ENCODE results near the gene ATP2B3. TPM values are rescaled to one million over a fixed set of nuclear protein-coding genes. Genes with fewer than 3 reads are reported as not detected.

ATP2B3 gene
- total RNA-seq, 2 experiments from 2014 or later = not detected

GRCh38 chrX:153526042-153526441 lies 8.6 kb downstream of the ATP2B3 start:
- Mint-ChIP-seq H3K4me1 (ENCODE audit: low read depth) (no peaks in the 10 kb centered on the region), H3K4me3 (no peak overlapping the region), H3K36me3 (ENCODE audit: low read depth) (no peaks in the 10 kb centered on the region), H3K27ac (no peak overlapping the region), H3K9me3 (no peaks in the 10 kb centered on the region), H3K27me3 (peaks cover 6% of the 10 kb centered on the region)
- TF ChIP-seq CTCF (IDR thresholded peaks at IDR 0.05) = no peak
- POLR2A ChIA-PET = no interaction called here
- DNase-seq (no peak), ATAC-seq (no peak)
- intact Hi-C loops (cut with micrococcal nuclease) = no loop called here
- CTCF ChIA-PET = no interaction called here

- intact Hi-C loops (cut with micrococcal nuclease) = no loop called here
- Mint-ChIP-seq H3K4me3 (no peak overlapping the region), H3K4me1 (ENCODE audit: low read depth) (no peaks in the 10 kb centered on the region), H3K36me3 (ENCODE audit: low read depth) (no peaks in the 10 kb centered on the region), H3K9me3 (no peaks in the 10 kb centered on the region), H3K27ac (no peak overlapping the region), H3K27me3 (peaks cover 6% of the 10 kb centered on the region)
- no peak for ATAC-seq
- CTCF ChIA-PET = no interaction called here
- DNase-seq = no peak
- POLR2A ChIA-PET = no interaction called here
- TF ChIP-seq CTCF (IDR thresholded peaks at IDR 0.05) = no peak
Observed at GRCh38 chrX:153526801-153527200, 9.4 kb downstream of the ATP2B3 start.

GRCh38 chrX:153527208-153527607 lies 9.8 kb downstream of the ATP2B3 start:
- DNase-seq (no peak), ATAC-seq (no peak)
- no peak for TF ChIP-seq CTCF (IDR thresholded peaks at IDR 0.05)
- intact Hi-C loops (cut with micrococcal nuclease) = no loop called here
- no peaks in the 10 kb centered on the region for H3K4me1 Mint-ChIP-seq (ENCODE audit: low read depth)
- peaks cover 3% of the 10 kb centered on the region for H3K27me3 Mint-ChIP-seq
- CTCF ChIA-PET = no interaction called here
- H3K36me3 Mint-ChIP-seq (ENCODE audit: low read depth) = no peaks in the 10 kb centered on the region
- H3K4me3 Mint-ChIP-seq = no peak overlapping the region
- no peak overlapping the region for H3K27ac Mint-ChIP-seq
- no peaks in the 10 kb centered on the region for H3K9me3 Mint-ChIP-seq
- POLR2A ChIA-PET = interaction anchor here (0.9 kb wide), 1 partner anchor 12 kb away, joined by 3 read pairs; no protein-coding TSS in a partner anchor

GRCh38 chrX:153530411-153531129 lies 13.1 kb downstream of the ATP2B3 start:
- TF ChIP-seq CTCF (IDR thresholded peaks at IDR 0.05) = no peak
- Mint-ChIP-seq H3K27ac (no peak overlapping the region), H3K36me3 (ENCODE audit: low read depth) (no peaks in the 10 kb centered on the region), H3K9me3 (no peaks in the 10 kb centered on the region), H3K4me1 (ENCODE audit: low read depth) (no peaks in the 10 kb centered on the region), H3K27me3 (peaks cover 3% of the 10 kb centered on the region), H3K4me3 (no peak overlapping the region)
- intact Hi-C loops (cut with micrococcal nuclease) = no loop called here
- ChIA-PET POLR2A (no interaction called here), CTCF (interaction anchor here (1.2 kb wide), 1 partner anchor 9 kb away, joined by 6 read pairs; no protein-coding TSS in a partner anchor)
- no peak for DNase-seq
- ATAC-seq = no peak

GRCh38 chrX:153533091-153533490 lies 15.6 kb downstream of the ATP2B3 start:
- DNase-seq (no peak), ATAC-seq (no peak)
- CTCF ChIA-PET = interaction anchor here (0.9 kb wide), 1 partner anchor 135 kb away, joined by 3 read pairs; no protein-coding TSS in a partner anchor
- Mint-ChIP-seq H3K27me3 (no peaks in the 10 kb centered on the region), H3K4me1 (ENCODE audit: low read depth) (no peaks in the 10 kb centered on the region), H3K27ac (no peak overlapping the region), H3K36me3 (ENCODE audit: low read depth) (no peaks in the 10 kb centered on the region), H3K9me3 (no peaks in the 10 kb centered on the region), H3K4me3 (no peak overlapping the region)
- TF ChIP-seq CTCF (IDR thresholded peaks at IDR 0.05) = no peak
- POLR2A ChIA-PET = no interaction called here
- intact Hi-C loops (cut with micrococcal nuclease) = no loop called here

All from activated CD8-positive, alpha-beta T cell treated with anti-CD3 and anti-CD28 coated beads for 36 hours (primary cell).